ENCODE data around the gene ZBTB44.
"Not testable (repeated sequence)": the region's sequence is repeated elsewhere in the genome, so short reads cannot be mapped to it uniquely, and the experiment has no call there.

ZBTB44 gene

DNA sequence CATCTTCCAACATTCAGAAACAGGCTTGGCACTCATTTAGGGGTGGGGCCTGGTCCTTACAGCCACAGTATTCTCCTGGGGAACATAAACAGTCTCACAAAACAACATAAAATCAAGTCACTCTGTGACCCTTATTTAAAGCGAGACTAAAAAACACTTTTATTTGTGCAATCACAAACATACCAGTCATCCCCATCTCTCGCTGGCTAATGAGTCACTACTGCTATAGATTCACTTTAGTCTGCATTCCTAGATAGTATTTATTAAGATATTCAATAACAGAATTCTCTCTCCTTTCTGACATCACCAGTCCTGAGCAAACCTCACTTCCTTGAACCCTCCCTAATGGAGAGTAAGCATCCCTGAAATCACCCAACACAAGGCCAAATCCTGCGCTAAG is 68.0 kb downstream of the ZBTB44 start:
- no peak for DNase-seq

DNA sequence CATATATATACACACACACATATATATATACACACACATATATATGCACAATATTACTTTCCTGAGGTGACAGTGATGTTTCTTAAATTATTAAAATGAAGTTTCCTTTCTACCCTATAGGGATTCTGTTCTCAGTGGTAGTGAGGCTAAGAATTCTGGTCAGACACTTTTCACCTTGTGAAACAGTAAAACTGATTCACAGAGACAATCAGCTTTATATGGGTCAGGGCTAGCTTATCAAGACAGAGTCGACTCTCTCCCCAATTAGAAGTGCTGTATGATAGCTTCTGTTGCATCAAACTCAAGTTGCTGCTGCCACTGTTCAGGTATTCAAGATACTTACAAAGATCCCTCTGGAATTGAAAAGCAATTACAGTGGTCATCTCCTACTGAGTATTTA is 68.4 kb downstream of the ZBTB44 start:
- no peak for DNase-seq

DNA sequence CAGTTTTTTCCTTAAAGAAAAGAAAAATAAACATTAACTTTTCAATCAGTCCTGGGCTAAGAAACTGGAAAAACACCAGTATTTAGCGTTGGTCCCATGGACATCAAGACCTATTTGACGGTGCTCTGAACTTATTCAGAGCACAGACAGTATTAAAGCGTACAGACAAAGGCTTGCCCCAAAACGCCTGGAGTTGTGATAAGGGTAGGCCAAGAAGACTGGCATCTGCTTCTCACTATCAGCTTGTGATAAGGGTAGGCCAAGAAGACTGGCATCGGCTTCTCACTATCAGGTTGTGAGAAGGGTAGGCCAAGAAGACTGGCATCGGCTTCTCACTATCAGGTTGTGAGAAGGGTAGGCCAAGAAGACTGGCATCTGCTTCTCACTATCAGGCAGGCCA is 69.3 kb downstream of the ZBTB44 start:
- not testable (repeated sequence) for DNase-seq

DNA sequence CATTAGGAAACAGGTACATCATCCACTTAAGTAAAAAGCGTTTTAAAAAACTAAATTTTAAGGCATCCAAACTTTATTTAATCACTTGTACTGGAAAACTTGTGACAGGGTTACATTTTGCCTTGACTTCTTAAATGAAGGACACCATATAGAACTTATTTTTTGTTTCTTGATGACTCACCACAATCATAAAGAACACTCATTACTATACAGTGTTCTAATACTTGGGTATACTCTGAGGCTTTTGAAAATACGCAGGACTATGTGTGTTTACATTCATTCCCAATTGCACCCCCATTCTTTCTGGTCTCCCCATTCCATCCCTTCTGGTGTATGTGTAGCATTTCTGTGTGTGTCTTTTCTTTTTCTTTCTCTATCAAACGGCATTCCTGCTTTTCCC is 69.9 kb downstream of the ZBTB44 start:
- no peak for DNase-seq

DNA sequence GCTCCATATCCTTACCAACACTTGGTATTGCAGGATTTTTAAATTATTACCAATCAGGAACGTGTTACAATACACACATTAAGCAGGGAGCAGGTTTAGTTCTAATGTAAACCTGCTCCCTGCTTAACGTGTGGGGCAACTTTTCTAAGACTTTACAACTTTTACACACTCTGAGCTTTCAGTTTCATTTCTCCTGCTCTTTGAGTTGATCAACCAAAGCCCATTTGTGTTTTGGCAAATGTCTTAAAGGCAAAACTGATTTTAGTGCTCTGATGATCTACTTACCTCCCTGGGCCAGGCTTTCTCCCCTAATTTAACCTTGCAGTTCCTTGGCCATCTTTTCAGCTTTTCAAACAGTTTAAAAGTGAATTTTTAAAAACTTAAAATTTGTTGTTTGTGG is 70.9 kb downstream of the ZBTB44 start:
- no peak for DNase-seq

DNA sequence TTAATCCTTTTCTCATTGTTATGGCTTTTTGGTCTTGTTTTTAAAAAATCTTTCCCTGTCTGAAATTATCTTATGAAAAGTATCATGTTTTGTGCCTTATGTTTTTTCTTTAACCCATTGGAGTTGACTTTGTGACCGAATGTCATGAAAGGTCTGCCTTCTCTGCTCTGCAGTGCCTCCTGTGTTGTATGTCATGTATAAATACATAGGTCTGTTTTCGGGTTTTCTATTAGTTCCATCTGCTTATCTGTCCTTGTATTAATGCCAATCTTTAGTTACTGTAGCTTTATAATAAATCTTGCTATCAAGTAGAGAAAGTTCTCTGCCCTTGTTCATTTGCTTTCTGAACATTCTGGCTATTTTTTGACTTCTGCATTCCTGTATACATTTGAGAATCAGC is 73.0 kb downstream of the ZBTB44 start:
- DNase-seq = no peak

DNA sequence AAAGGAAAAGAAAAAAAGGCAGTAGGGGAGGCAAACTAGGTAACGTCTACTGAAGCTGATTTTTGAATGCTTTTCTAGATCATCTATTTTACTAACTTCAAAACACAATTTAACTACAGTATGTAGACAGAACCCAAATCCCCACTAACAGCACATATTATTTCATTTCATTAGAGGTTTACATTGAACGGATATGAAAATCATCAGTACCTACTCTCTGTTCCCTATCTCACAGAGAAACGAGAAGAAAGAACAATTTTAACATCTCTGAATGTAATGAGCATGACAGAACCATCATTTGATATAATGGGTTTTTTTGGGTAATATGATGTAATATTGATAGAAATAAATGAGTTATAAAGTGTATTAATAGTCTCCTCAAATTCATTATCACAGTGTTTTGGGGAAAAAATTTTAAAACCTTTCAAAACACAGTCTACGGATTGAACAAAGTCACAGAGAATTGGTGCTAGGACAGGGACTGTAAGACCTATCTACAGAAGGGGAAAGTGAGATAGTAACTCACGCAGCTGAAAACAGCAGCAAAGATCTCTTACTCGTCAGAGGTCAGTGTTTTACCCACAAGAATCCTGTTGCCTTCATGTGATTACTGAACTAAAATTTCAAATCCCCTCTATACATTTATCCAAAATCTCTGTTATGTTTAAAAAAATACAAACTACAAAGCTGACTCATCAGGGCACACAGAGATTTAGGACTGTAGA is 77.3 kb downstream of the ZBTB44 start:
- no peak for DNase-seq

- no peak for DNase-seq
These were observed 80.4 kb downstream of the ZBTB44 start for GRCh38 chr11:130234315-130234714.

DNA sequence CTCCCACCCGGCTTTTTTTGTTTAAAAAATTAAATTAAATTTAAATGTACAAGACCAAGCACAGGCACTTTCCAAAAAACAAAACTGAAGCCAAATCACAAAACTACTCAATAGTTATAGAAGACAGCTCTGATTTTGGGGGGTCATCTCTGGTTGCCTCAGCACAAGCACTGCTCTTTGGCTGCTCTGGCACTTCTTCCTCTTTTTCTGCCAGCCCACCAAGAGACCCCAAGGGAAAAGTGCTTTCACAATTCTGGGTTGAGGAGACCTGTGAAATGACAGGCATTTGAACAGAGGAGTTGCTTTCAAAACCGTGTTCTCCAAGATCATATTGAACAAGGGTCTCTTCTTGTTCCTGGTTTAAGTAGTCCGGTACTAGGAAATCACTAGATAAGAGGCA is 80.8 kb downstream of the ZBTB44 start:
- DNase-seq = not testable (repeated sequence)

GRCh38 chr11:130233486-130233885 is 81.2 kb downstream of the ZBTB44 start:
- not testable (repeated sequence) for DNase-seq

- DNase-seq = no peak
These were observed 87.3 kb downstream of the ZBTB44 start for GRCh38 chr11:130227373-130227772.

DNA sequence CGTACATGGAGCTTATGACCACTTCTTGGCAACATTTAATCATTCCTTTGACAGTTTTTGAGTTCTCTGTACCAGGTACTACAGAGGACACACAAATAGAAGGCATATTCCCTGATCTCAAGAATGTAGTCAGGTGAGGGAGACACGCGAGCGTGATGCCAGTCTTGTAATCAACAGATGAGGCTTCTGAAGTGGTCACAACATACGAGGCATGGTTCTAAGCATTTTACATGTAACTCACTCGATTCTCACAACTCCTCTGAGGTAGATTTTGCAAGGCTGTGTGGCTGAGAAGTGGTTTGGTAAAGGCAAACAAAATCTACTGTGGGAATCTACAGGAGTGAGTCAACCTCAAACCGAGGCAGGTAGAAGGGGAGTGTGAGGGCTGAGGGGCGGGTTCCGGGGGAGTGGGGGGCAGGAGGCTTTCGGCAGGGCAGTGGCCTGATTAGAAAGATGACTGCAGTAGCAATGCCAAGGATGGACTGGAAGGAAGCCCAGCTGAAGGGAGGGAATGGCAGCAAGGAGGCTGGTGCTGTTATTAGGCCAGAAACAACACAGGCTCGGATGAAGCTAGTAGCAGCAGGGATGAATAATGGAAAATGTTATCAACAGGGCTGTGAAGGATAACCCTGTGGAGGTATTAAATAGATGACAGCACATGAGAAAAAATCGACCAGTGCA is 91.3 kb downstream of the ZBTB44 start:
- DNase-seq = no peak

DNA sequence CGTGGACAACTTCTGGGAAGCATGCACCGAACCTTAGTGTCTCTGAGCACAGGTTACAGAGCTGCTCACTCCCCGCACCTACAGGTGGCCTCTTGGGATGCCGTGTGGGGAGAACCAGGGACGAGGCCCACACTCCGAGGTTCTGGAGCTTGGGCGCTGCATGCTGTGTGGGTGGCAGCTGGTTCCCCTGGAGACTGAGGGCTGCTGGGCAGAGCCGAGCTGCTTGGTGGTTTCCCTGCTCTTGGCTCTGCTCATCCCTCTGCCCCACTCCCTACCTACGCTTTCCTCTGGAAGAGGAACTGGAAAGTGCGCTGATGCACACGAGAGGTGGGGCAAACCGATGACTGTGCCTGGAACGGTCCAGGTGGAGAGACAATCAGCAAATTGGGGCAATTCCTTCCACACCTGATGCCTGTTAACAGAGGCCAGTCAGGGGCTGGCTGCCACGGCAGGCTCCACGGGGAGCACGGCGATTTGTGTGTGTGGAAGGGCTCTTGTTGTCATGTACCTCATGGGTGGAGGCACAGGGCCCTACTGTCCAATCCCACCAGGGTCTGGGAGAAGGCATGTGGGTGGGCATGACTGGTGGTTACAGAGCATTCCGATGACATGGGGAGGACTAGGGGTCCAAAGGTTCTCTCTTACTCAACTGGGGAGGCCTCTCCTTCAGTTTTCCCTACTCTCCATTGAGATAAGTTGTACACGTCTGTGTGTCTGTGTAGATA is 94.2 kb downstream of the ZBTB44 start:
- DNase-seq = no peak

DNA sequence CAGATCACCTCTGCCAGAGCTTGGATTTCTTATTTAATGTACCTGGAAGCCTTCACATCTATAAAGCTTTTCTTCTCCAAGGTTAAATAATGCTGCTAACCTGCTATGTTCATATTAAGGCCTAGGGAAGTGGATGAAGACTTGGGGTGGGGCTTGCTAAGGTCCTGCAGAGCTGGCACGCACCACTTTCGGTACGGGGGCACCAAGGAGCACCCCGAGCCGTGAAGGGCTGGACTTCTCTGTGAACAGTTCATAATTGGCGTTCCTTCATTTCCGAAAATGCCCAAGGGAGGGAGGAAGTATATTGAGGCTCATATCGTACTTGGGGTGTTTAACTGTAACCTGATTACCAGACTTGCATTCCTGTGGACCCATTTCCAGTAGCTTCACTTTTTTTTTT is 95.6 kb downstream of the ZBTB44 start:
- no peak for DNase-seq

DNA sequence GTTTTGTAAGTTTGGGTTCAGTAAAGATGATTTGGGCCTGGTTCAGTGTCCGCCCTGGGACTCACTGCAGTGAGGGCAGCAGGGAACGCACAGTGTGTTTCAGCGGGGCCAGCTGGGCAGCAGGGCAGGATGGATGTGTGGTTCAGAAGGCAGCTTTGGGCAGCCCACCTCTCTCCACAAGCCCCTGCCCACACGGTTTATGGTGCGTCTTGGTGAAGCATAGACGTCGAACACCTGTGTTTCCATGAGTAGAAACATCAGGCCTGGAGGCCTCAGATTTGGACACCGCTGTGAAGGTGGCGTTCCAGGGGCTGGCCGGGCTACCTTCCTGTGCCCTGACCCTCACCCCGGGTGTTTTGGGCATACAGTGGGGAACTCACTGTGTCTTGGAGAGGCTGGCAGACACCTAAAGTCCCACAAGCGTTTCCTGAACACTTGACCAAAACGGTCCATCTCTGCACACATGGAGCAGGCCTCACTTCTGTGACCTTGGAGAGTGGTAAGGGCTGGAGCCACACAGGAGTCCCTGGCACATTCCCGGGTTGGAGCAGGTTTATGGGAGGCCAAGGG is 96.1 kb downstream of the ZBTB44 start:
- no peak for DNase-seq

GRCh38 chr11:130217133-130218031 is 97.3 kb downstream of the ZBTB44 start:
- DNase-seq = no peak

DNA sequence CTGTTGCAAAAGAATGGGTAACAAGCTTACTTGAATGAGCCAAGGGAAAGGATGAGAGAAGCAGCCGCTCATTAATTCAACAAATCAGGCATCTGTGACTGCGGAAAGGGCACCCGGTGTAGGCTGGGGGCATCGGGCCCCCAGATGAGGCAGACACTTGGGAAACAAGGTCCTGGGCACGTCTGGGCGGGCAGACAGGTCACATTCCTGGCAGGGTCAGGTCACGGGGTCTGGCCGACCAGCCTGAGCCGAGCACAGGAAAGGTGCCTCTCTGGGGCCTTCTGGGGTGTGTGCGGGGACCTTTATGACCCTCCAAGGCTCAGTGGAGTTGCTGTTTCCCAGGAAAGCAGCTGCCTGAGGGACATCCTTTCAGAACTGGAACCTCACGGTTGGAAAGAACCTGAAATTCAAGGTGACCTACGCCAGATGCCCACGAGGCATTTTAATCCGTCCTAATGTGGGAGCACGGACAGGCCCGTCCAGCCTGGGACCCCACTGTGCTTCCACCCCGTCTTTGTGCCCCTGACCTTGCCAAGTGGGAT is 98.1 kb downstream of the ZBTB44 start:
- DNase-seq = no peak

DNA sequence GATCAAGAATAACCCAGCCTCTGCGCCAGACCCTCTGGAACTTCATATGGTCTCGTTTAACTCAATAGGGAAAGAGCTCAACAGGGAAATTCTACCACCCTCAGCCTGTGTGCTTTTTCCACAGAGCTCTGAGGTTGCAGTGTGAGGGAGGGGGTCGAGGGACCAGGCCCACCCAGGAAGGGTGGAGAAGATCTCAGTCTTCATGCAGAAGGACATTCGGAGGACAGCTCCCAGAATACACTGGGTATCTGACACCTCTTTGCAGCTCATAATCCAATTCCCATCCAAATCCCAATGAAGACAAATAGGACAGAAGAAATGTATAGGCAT is 98.5 kb downstream of the ZBTB44 start:
- DNase-seq = no peak

DNA sequence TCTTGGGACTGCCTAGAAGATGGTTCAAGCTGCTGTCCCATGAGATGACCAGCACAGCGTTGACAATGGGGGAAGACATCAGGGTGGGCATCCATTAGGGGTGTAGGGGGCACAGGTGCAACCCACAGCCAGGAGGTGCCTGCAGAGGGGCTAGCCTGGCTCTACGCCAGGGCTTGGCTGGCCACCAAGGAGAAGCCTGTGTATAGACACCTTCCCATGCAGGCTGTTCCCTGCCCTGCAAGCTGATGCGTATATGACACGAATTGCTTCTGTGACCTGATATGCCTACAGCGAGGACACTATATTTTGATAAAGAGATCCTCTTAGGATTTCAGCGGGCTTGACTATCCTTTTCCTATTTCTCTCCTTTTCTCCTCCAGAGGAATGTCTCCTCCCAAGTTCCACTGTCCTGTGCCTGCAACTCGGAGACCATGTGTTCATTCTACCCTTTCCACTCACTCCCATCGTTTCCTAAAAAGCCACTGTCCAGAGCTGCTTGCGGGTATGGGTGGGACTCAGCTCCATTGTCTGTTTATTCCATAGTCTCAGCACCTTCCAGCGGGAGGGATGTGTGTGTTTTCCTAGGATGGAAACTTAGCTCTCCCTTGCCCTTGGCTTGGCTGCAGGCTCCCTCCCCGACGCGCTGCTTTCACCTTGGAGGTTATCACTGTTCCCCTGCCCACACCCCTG is 99.0 kb downstream of the ZBTB44 start:
- DNase-seq = no peak

DNA sequence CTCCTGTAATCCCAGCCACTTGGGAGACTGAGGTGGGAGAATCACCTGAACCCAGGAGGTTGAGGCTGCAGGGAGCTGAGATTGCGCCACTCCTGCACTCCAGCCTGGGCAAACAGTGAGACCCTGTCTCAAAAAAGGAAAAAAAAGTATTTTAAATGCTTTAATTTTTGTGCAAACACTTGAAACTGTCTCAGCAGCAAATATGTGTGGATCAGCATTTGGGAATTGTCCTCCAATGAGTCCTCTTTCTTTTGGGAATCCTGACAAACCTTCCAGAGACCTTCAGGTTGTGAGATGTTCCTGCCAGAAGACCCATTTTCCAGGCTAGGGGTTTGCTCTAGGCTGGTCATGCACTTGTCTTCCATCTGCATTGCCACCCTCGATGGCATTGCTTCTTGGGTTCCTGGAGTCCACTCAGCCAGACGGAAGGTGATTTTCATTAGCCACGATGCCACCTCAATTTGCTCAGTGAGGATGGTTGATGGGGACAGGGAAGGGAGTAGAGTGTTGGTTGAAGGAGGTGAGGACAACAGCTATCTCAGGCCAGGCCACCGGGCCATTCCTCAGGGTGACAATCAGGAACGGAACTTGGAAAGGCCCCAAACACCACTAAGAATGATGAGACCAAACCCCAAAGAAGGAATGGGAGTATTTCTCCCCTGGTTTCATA is 99.7 kb downstream of the ZBTB44 start:
- DNase-seq = no peak

GRCh38 chr11:130213979-130214281 is 100.8 kb downstream of the ZBTB44 start:
- no peak for DNase-seq
